GOT3 (cell line): Measurements from ENCODE around the gene FARSA.
"Not testable (repeated sequence)": the region's sequence is repeated elsewhere in the genome, so short reads cannot be mapped to it uniquely, and the experiment has no call there.

ENCODE experiments used
- DNase-seq: peaks from one replicate; lab custom pipeline; 2025; ENCODE audit warnings: mixed read lengths; lab: John Stamatoyannopoulos, UW

Gene FARSA

GRCh38 chr19:12953799-12954611 lies 20.5 kb upstream of the FARSA start:
- no peak for DNase-seq

- no peak for DNase-seq
These were observed 19.8 kb upstream of the FARSA start for GRCh38 chr19:12953138-12953798.

GRCh38 chr19:12952488-12953137 lies 19.1 kb upstream of the FARSA start:
- DNase-seq, result peak; percentile 25

GRCh38 chr19:12952050-12952449 lies 18.5 kb upstream of the FARSA start:
- DNase-seq, result not testable (repeated sequence)

GRCh38 chr19:12949363-12950283 lies 16.1 kb upstream of the FARSA start:
- no peak for DNase-seq

- DNase-seq, result no peak
These were observed 15.3 kb upstream of the FARSA start for GRCh38 chr19:12948612-12949362.

GRCh38 chr19:12947702-12948611 lies 14.4 kb upstream of the FARSA start:
- no peak for DNase-seq

GRCh38 chr19:12946731-12947496 lies 13.4 kb upstream of the FARSA start:
- no peak for DNase-seq

GRCh38 chr19:12946092-12946721 lies 12.7 kb upstream of the FARSA start:
- DNase-seq, result peak; percentile 44

GRCh38 chr19:12945479-12946091 lies 12.1 kb upstream of the FARSA start, which contains the start of gene RAD23A:
RAD23A (plus strand) TSS chr19:12945862; CDS start chr19:12945949, 87 bp downstream.
- DNase-seq, result peak; percentile 91

- DNase-seq, result no peak
These were observed 10.7 kb upstream of the FARSA start for GRCh38 chr19:12944104-12944674.

GRCh38 chr19:12943437-12944044 lies 10.0 kb upstream of the FARSA start:
- no peak for DNase-seq

GRCh38 chr19:12940897-12941296 lies 7.4 kb upstream of the FARSA start:
- no peak for DNase-seq

GRCh38 chr19:12939975-12940423 lies 6.5 kb upstream of the FARSA start:
- no peak for DNase-seq

- no peak for DNase-seq
These were observed 5.5 kb upstream of the FARSA start for GRCh38 chr19:12938779-12939601.
